Epithelial cell of esophagus (primary cell): ENCODE data around the gene PDE7B.
"Not testable (repeated sequence)": the region's sequence is repeated elsewhere in the genome, so short reads cannot be mapped to it uniquely, and the experiment has no call there.

ENCODE experiments used
- DNase-seq: peaks from one replicate; pipeline ENCODE4 v3.0.0; 2010; ENCODE audit warnings: low read depth
- H3K4me3 ChIP-seq: 2 replicates; pipeline ENCODE4 v1.5.1; 2011; ENCODE audit warnings: mild to moderate bottlenecking, low read length, control low read depth
- TF ChIP-seq, protein P1 (sequence below): IDR thresholded peaks from 2 replicates; pipeline ENCODE4 v1.5.1; 2011; ENCODE audit warnings: low read depth, mild to moderate bottlenecking, low read length, control low read depth, inconsistent platforms; ENCODE audit not compliant: insufficient read depth; ENCODE audit errors: missing control alignments

PDE7B gene

DNA sequence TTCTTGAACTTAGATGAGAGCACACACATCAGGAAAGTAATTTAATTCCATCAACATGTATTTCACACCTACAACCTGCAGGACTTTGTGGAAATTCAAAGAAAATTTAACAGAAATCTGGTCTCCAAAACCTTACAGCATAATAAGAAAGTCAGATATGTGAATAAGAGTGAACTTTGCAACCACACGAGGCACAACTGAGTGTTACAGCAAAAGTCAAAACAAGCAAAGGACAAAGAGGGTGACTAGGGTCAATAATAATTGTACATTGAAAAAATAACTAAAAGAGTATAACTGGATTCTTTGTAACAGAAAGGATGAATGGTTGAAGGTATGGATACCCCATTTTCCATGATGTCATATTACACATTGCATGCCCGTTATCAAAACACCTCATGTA is 284.8 kb downstream of the PDE7B start:
- no peak for DNase-seq
- TF ChIP-seq, protein P1, sequence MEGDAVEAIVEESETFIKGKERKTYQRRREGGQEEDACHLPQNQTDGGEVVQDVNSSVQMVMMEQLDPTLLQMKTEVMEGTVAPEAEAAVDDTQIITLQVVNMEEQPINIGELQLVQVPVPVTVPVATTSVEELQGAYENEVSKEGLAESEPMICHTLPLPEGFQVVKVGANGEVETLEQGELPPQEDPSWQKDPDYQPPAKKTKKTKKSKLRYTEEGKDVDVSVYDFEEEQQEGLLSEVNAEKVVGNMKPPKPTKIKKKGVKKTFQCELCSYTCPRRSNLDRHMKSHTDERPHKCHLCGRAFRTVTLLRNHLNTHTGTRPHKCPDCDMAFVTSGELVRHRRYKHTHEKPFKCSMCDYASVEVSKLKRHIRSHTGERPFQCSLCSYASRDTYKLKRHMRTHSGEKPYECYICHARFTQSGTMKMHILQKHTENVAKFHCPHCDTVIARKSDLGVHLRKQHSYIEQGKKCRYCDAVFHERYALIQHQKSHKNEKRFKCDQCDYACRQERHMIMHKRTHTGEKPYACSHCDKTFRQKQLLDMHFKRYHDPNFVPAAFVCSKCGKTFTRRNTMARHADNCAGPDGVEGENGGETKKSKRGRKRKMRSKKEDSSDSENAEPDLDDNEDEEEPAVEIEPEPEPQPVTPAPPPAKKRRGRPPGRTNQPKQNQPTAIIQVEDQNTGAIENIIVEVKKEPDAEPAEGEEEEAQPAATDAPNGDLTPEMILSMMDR: no peak

DNA sequence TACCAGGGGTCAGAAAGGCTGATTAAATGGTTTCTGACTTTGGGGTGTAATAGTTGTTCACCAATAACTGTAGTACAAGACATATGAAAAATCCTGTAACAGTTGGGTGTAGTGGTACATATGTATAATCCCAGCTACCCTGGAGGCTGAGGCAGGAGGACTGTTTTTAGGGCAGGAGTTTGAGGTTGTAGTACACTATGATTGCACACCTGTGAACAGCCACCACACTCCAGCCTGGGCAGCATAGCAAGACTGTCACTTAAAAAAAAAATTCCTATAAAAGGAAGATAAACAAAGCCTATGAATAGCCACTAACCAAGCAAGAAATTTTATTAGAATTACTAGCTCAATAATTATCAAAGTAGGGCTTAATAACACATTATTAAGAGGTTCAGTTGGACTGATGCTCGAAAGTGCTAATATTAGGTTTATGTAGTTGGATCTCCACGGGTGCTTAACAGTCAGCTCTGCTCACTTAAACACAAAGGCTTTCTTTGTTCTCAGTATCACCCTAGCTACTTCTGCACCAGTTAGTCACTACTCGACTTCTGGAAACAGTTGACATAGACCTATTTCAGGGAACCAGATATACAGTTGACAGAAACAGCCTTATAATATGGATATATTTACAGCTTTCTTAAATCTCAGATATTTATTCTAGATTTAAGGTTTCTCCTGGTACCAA is 285.6 kb downstream of the PDE7B start:
- TF ChIP-seq, protein P1: no peak
- no peak for DNase-seq
- H3K4me3 ChIP-seq: no peak overlapping the region

More for the DNA sequence above, 284.8 kb downstream of the PDE7B start:
- no peak overlapping the region for H3K4me3 ChIP-seq

DNA sequence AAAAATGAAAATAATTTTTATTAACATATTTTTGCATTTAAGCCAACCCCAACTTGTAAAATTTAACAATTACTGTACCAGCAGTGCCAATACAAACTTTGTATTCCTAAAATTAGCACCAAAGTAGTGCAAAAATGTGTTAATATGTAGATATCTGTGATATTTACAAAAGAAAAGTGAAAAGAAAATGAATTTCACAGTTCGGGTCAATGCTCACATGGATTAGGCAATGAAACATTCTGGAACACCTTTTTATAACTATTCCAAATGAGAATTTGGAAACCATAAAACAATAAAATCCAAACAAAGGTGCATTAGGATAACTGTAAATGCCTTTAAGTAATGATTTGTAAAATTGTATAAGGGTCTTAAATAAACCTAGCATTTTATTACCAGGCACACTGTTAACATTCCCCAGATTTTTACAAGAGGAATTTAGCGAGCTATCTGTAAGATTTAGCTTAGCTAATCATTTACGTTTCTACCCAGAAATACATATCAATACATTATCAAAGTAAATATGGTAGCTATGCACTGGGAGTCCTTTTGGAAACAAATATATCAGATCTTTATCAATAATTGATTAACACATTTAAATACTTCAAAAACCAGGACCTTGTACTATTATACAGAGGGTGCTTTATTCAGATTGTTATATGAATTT is 286.4 kb downstream of the PDE7B start:
- no peak for DNase-seq
- TF ChIP-seq, protein P1: no peak
- no peak overlapping the region for H3K4me3 ChIP-seq

DNA sequence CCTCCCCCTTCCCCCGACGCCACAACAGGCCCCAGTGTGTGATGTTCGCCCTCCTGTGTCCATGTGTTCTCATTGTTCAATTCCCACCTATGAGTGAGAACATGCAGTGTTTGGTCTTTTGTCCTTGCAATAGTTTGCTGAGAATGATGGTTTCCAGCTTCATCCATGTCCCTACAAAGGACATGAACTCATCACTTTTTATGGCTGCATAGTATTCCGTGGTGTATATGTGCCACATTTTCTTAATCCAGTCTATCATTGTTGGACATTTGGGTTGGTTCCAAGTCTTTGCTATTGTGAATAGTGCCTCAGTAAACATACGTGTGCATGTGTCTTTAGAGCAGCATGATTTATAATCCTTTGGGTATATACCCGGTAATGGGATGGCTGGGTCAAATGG is 287.6 kb downstream of the PDE7B start:
- not testable (repeated sequence) for DNase-seq, H3K4me3 ChIP-seq

DNA sequence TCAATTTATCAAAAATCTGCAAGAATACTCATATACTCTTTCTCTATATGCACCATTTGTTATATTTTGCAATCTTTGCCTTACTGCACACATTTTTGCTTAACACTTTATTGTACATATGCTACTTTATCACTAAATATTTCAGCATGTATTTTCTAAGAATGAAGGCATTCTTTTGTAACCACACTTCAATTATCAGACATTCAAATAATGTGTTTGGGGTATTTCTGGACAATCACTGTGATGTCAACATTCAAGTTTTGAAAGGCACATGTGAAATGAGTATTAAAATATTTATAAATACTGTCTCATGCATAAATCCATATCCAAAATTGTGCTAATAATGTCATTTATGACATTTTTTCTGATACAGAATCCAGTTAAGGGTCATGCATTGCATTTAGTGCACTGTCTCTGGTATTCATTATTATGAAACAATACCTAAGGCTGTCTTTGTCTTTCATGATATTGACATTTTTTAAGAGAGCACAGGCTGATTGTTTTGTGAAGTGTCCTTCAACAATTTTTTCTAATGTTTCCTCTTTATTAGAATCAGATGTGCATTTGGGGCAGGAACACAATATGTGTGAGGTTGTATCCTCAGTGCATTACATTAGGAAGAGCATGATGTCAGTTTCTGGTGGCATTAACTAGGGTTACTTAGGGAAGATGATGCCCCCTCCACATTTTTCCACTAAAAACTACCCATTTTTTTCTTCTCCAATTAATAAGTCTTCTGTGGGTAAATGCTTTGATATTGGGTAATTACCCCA is 292.9 kb downstream of the PDE7B start:
- H3K4me3 ChIP-seq: no peak overlapping the region
- DNase-seq: no peak
- TF ChIP-seq, protein P1: no peak

DNA sequence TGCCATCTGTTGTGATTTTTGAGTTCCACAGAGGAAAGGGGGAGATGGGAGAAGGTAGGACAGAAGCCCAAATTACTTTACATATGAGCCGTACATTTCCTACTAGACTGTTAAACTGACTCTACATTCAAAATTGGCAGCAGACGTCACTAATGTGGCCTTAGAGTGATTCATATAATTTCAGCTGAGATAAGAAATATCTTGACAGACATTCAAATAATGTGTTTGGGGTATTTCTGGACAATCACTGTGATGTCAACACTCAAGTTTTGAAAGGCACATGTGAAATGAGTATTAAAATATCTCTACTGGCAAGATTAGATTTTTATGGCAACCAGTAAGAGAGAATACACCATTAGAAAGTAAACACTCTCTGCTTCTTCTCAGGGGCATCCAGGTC is 294.6 kb downstream of the PDE7B start:
- H3K4me3 ChIP-seq: no peak overlapping the region
- no peak for DNase-seq
- TF ChIP-seq, protein P1: no peak

DNA sequence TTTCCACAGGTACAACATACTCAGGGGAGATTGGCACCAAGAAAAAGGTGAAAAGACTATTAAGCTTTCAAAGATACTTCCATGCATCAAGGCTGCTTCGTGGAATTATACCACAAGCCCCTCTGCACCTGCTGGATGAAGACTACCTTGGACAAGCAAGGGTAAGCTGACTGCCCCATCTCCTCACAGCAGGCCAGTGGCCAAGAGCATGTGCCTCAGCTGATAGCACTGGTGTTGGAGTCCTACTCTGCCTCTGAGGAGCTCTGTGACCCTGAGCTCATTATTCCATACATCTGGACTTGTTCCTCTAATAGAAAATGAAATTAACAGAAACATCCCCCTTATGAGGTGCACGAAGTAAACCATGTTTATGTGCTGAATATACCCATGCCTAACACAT is 295.8 kb downstream of the PDE7B start:
- no peak for DNase-seq
- TF ChIP-seq, protein P1: no peak
- H3K4me3 ChIP-seq: no peak overlapping the region
